ENCODE data around the gene MYL5.
"Not testable (repeated sequence)": the region's sequence is repeated elsewhere in the genome, so short reads cannot be mapped to it uniquely, and the experiment has no call there.

MYL5 gene

DNA sequence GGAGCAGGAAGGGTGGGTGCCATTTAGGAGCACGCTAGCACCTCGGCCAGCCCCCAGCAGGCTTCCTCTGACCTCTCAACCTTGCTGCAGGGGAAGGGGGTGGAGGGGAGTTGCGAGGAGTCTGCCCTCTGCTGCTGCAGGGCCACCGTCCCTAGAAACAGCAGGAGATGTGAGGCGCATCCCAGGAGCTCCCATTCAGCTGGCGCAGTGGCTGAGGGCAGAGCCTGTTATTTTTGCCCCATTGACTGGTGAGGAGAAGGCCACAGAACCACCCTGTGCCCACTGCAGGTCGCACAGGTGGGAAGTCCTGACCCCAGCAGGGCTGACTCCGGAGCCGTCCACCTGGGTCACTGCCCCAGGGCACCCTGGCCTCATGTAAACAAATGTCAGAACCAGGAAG, 40.9 kb upstream of the MYL5 start:
- POLR2A ChIA-PET, result no interaction called here

DNA sequence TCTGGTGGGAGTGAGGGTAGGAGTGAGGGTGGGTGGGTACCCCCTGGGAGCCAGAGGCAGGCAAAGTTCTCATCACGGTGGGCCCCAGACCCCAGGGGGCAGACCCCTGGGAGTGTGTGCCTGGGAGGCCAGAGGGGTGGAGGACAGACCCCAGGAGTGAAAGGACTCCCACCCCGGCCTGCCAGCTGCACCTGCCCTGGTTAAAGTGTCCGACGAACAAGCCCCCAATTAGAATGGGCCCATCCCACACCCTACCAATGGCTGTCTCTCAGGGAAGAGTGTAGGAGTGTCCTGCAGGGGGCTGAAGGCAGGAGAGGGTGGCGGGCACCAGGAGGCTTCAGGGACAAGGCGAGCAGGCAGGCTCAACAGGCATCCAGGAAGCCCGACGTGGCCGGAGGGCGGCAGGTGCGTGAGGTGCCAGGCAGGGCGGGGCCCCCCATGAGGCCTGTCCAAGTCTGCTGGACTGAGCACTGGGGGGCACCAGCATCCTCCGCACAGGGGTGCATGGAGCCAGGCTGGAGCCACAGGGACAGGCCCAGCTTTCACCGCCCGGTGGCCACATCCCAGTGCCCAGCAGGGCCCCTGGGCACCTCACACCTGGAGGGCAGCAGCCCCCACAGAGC, 40.3 kb upstream of the MYL5 start:
- H3K4me3 ChIP-seq (ENCODE audit: control insufficient read depth in 1 of 7, extremely low read depth in 1 of 7, insufficient read depth in 4 of 7, low read depth in 2 of 7, low read length in 6 of 7), result no peak overlapping the region
- peaks cover 0 to 33% (median 3%) of the 10 kb centered on the region in 5 experiments for H3K27me3 ChIP-seq (replicated peaks in 2 of 5; ENCODE audit: control insufficient read depth in 4 of 5, insufficient read depth in 5 of 5, low read length in 4 of 5)
- POLR2A ChIA-PET, result no interaction called here
- peaks cover 0 to 12% (median 6%) of the 10 kb centered on the region in 5 experiments for H3K9me3 ChIP-seq (ENCODE audit: control extremely low read depth in 1 of 5, control insufficient read depth in 4 of 5, insufficient read depth in 2 of 5, low read depth in 1 of 5, low read length in 4 of 5)
- H3K36me3 ChIP-seq (ENCODE audit: control insufficient read depth in 4 of 4, insufficient read depth in 4 of 4, low read length in 3 of 4), result no peaks in the 10 kb centered on the region
- no peaks in the 10 kb centered on the region for H3K4me1 ChIP-seq (ENCODE audit: control extremely low read depth in 1 of 4, control insufficient read depth in 4 of 4, insufficient read depth in 4 of 4, low read length in 3 of 4)
- no peak for DNase-seq
- no peak overlapping the region for H3K27ac ChIP-seq (ENCODE audit: insufficient read depth in 1 of 2, low read depth in 1 of 2, low read length in 2 of 2, poor library complexity in 1 of 2, severe bottlenecking in 2 of 2)
- CTCF ChIA-PET, result no interaction called here
- 82% methylated on average over 9 of the region's 15 CpGs for WGBS (ENCODE audit: insufficient coverage)

More for the DNA sequence above, 40.9 kb upstream of the MYL5 start:
- WGBS (ENCODE audit: insufficient coverage), result 68% methylated on average over 9 of the region's 9 CpGs
- no peak for DNase-seq
- peaks cover 0 to 12% (median 6%) of the 10 kb centered on the region in 5 experiments for H3K9me3 ChIP-seq (ENCODE audit: control extremely low read depth in 1 of 5, control insufficient read depth in 4 of 5, insufficient read depth in 2 of 5, low read depth in 1 of 5, low read length in 4 of 5)
- CTCF ChIA-PET, result no interaction called here
- H3K27ac ChIP-seq (ENCODE audit: insufficient read depth in 1 of 2, low read depth in 1 of 2, low read length in 2 of 2, poor library complexity in 1 of 2, severe bottlenecking in 2 of 2), result no peak overlapping the region
- no peaks in the 10 kb centered on the region for H3K36me3 ChIP-seq (ENCODE audit: control insufficient read depth in 4 of 4, insufficient read depth in 4 of 4, low read length in 3 of 4)
- peaks cover 0 to 33% (median 3%) of the 10 kb centered on the region in 5 experiments for H3K27me3 ChIP-seq (replicated peaks in 2 of 5; ENCODE audit: control insufficient read depth in 4 of 5, insufficient read depth in 5 of 5, low read length in 4 of 5)
- H3K4me1 ChIP-seq (ENCODE audit: control extremely low read depth in 1 of 4, control insufficient read depth in 4 of 4, insufficient read depth in 4 of 4, low read length in 3 of 4), result no peaks in the 10 kb centered on the region
- H3K4me3 ChIP-seq (ENCODE audit: control insufficient read depth in 1 of 7, extremely low read depth in 1 of 7, insufficient read depth in 4 of 7, low read depth in 2 of 7, low read length in 6 of 7), result no peak overlapping the region

DNA sequence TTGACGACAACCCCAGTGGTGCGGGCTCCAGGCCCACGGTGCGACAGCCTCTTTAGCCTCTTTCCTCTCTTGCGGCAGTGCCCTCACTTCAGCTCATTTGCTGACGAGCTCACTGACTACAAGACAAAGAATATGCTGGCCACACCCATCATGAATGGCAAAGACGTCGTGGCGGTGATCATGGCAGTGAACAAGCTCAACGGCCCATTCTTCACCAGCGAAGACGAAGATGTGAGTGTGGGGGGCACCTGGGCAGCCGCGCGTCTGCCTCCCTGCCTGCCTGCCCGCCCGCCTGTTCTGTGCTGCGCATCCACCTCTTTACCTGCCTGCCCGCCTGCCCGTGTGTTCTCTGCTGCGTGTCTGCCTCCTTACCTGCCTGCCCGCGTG, 39.8 kb upstream of the MYL5 start:
- Histone ChIP-seq H3K27me3 (replicated peaks in 2 of 5; ENCODE audit: control insufficient read depth in 4 of 5, insufficient read depth in 5 of 5, low read length in 4 of 5) (peaks cover 0 to 36% (median 3%) of the 10 kb centered on the region in 5 experiments), H3K9me3 (ENCODE audit: control extremely low read depth in 1 of 5, control insufficient read depth in 4 of 5, insufficient read depth in 2 of 5, low read depth in 1 of 5, low read length in 4 of 5) (peaks cover 0 to 12% (median 6%) of the 10 kb centered on the region in 5 experiments), H3K36me3 (ENCODE audit: control insufficient read depth in 4 of 4, insufficient read depth in 4 of 4, low read length in 3 of 4) (no peaks in the 10 kb centered on the region), H3K4me3 (ENCODE audit: control insufficient read depth in 1 of 7, extremely low read depth in 1 of 7, insufficient read depth in 4 of 7, low read depth in 2 of 7, low read length in 6 of 7) (no peak overlapping the region), H3K27ac (ENCODE audit: insufficient read depth in 1 of 2, low read depth in 1 of 2, low read length in 2 of 2, poor library complexity in 1 of 2, severe bottlenecking in 2 of 2) (no peak overlapping the region), H3K4me1 (ENCODE audit: control extremely low read depth in 1 of 4, control insufficient read depth in 4 of 4, insufficient read depth in 4 of 4, low read length in 3 of 4) (no peaks in the 10 kb centered on the region)
- ChIA-PET CTCF (no interaction called here), POLR2A (no interaction called here)
- no peak for DNase-seq
- WGBS (ENCODE audit: insufficient coverage), result 83% methylated on average over 18 of the region's 23 CpGs

DNA sequence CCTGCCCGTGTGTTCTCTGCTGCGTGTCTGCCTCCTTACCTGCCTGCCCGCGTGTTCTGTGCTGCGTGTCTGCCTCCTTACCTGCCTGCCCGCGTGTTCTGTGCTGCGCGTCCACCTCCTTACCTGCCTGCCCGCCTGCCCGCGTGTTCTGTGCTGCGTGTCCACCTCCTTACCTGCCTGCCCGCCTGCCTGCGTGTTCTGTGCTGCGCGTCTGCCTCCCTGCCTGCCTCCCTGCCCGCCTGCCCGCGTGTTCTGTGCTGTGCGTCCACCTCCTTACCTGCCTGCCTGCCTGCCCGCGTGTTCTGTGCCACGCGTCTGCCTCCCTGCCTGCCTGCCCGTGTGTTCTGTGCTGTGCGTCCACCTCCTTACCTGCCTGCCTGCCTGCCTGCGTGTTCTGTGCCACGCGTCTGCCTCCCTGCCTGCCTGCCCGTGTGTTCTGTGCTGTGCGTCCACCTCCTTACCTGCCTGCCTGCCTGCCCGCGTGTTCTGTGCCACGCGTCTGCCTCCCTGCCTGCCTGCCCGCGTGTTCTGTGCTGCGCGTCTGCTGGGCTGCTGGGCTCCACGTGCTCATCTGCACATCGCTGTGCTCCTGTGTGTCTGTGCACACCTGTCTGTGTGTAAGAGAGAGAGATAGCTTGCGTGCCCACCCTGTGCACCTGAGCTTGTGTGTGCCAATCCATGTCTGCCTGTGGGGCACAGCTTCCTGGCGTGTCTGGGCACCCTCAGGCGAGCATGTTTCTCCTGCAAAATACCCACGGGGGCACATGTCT, 39.1 kb upstream of the MYL5 start:
- H3K4me3 ChIP-seq (ENCODE audit: control insufficient read depth in 1 of 7, extremely low read depth in 1 of 7, insufficient read depth in 4 of 7, low read depth in 2 of 7, low read length in 6 of 7); CTCF ChIA-PET; H3K36me3 ChIP-seq (ENCODE audit: control insufficient read depth in 4 of 4, insufficient read depth in 4 of 4, low read length in 3 of 4); POLR2A ChIA-PET; DNase-seq; H3K4me1 ChIP-seq (ENCODE audit: control extremely low read depth in 1 of 4, control insufficient read depth in 4 of 4, insufficient read depth in 4 of 4, low read length in 3 of 4); H3K27ac ChIP-seq (ENCODE audit: insufficient read depth in 1 of 2, low read depth in 1 of 2, low read length in 2 of 2, poor library complexity in 1 of 2, severe bottlenecking in 2 of 2): not testable (repeated sequence)
- 93% methylated on average over 45 of the region's 46 CpGs for WGBS (ENCODE audit: insufficient coverage)
- Histone ChIP-seq H3K9me3 (ENCODE audit: control extremely low read depth in 1 of 5, control insufficient read depth in 4 of 5, insufficient read depth in 2 of 5, low read depth in 1 of 5, low read length in 4 of 5) (peaks cover 0 to 12% (median 6%) of the 10 kb centered on the region in 5 experiments), H3K27me3 (replicated peaks in 2 of 5; ENCODE audit: control insufficient read depth in 4 of 5, insufficient read depth in 5 of 5, low read length in 4 of 5) (peaks cover 0 to 36% (median 3%) of the 10 kb centered on the region in 5 experiments)

DNA sequence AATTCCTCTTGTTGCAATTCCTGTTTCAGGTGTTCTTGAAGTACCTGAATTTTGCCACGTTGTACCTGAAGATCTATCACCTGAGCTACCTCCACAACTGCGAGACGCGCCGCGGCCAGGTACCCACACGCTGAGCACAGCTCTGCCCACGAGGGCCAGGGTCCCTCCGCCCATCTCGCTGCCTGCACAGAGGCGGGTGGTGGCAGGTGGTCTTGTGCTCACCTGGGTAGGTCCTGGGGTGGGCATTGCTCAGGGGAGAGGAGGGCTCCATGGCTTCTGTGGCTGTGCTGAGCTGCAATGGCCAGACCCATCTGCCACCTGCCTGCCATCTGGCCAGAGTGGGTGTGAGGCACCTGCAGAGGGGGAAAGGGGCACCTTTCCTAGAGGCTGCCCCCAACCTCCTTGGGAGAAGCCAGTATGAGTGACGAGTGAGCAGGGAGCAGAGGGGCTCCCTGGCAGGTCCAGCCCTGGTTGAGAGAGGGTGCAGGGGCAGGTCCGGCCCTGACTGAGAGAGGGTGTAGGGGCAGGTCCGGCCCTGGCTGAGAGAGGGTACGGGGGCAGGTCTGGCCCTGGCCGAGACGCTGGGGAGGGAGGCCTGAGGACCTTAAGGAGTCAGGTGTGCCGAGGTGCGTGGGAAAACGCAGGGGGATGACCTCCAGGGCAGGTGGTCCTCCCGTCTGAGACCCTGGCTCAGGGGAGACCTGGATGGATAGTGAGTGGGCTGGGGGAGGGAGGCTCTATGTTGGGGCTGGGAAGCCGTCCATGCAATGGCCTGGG, 38.3 kb upstream of the MYL5 start:
- no peaks in the 10 kb centered on the region for H3K4me1 ChIP-seq (ENCODE audit: control extremely low read depth in 1 of 4, control insufficient read depth in 4 of 4, insufficient read depth in 4 of 4, low read length in 3 of 4)
- CTCF ChIA-PET, result no interaction called here

DNA sequence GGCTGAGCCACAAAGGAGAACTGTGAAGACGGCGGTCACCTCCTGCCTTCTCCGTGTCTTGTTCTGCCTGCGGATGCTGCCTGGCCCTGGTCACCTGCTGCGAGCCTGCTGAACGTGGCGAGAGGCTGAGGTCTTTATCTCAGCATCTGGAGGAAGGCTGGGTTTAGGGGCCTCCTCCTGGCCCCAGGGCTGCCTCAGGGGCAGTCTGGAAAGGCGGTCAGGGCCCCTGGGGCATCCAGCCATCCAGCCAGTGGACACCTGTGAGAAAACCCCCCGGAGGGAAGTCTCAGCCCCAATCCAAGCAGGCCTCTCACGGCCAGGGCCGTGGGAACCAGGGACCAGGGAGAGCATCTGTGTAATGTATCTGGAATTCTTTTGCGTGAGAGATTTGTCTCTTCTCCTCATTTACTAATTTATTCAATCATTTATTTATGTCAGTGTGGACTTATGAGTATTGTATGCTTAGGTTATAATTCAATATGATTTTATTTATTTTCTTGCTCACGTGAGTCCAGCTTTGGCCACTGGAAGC, 37.6 kb upstream of the MYL5 start:
- ChIA-PET POLR2A (no interaction called here), CTCF (no interaction called here)
- Histone ChIP-seq H3K4me3 (ENCODE audit: control insufficient read depth in 1 of 7, extremely low read depth in 1 of 7, insufficient read depth in 4 of 7, low read depth in 2 of 7, low read length in 6 of 7) (no peak overlapping the region), H3K27me3 (replicated peaks in 2 of 5; ENCODE audit: control insufficient read depth in 4 of 5, insufficient read depth in 5 of 5, low read length in 4 of 5) (peaks cover 0 to 36% (median 3%) of the 10 kb centered on the region in 5 experiments), H3K4me1 (ENCODE audit: control extremely low read depth in 1 of 4, control insufficient read depth in 4 of 4, insufficient read depth in 4 of 4, low read length in 3 of 4) (no peaks in the 10 kb centered on the region), H3K27ac (ENCODE audit: insufficient read depth in 1 of 2, low read depth in 1 of 2, low read length in 2 of 2, poor library complexity in 1 of 2, severe bottlenecking in 2 of 2) (no peak overlapping the region), H3K9me3 (ENCODE audit: control extremely low read depth in 1 of 5, control insufficient read depth in 4 of 5, insufficient read depth in 2 of 5, low read depth in 1 of 5, low read length in 4 of 5) (peaks cover 0 to 10% (median 6%) of the 10 kb centered on the region in 5 experiments), H3K36me3 (ENCODE audit: control insufficient read depth in 4 of 4, insufficient read depth in 4 of 4, low read length in 3 of 4) (no peaks in the 10 kb centered on the region)
- no peak for DNase-seq
- WGBS (ENCODE audit: insufficient coverage), result 86% methylated on average over 9 of the region's 13 CpGs

More for the DNA sequence above, 38.3 kb upstream of the MYL5 start:
- no peak overlapping the region for H3K27ac ChIP-seq (ENCODE audit: insufficient read depth in 1 of 2, low read depth in 1 of 2, low read length in 2 of 2, poor library complexity in 1 of 2, severe bottlenecking in 2 of 2)
- POLR2A ChIA-PET, result no interaction called here
- 96% methylated on average over 14 of the region's 22 CpGs for WGBS (ENCODE audit: insufficient coverage)
- H3K36me3 ChIP-seq (ENCODE audit: control insufficient read depth in 4 of 4, insufficient read depth in 4 of 4, low read length in 3 of 4), result no peaks in the 10 kb centered on the region
- peaks cover 0 to 13% (median 6%) of the 10 kb centered on the region in 5 experiments for H3K9me3 ChIP-seq (ENCODE audit: control extremely low read depth in 1 of 5, control insufficient read depth in 4 of 5, insufficient read depth in 2 of 5, low read depth in 1 of 5, low read length in 4 of 5)
- H3K27me3 ChIP-seq (replicated peaks in 2 of 5; ENCODE audit: control insufficient read depth in 4 of 5, insufficient read depth in 5 of 5, low read length in 4 of 5), result peaks cover 0 to 36% (median 3%) of the 10 kb centered on the region in 5 experiments
- H3K4me3 ChIP-seq (ENCODE audit: control insufficient read depth in 1 of 7, extremely low read depth in 1 of 7, insufficient read depth in 4 of 7, low read depth in 2 of 7, low read length in 6 of 7), result no peak overlapping the region
- DNase-seq, result no peak
